Progenitor cell of endocrine pancreas (in vitro differentiated cells): ENCODE measurements around the gene SFI1. TPM values are rescaled to one million over a fixed set of nuclear protein-coding genes. Genes with fewer than 3 reads are reported as not detected.
"Not testable (repeated sequence)": the region's sequence is repeated elsewhere in the genome, so short reads cannot be mapped to it uniquely, and the experiment has no call there.

ENCODE experiments used
- DNase-seq: peaks from one replicate; pipeline ENCODE4 v3.0.0; 2021; ENCODE audit warnings: low spot score; ENCODE audit not compliant: unreplicated experiment
- H3K27ac Mint-ChIP-seq: 2 replicates; pipeline ENCODE4 v1.8.0; 2021; ENCODE audit warnings: mild to moderate bottlenecking, moderate library complexity, mixed read lengths
- H3K27me3 Mint-ChIP-seq: 2 replicates; pipeline ENCODE4 v1.8.0; 2021; ENCODE audit warnings: mixed read lengths
- H3K36me3 Mint-ChIP-seq: 2 replicates; pipeline ENCODE4 v1.8.0; 2022; ENCODE audit warnings: mixed read lengths; ENCODE audit not compliant: insufficient read depth
- H3K4me1 Mint-ChIP-seq: 2 replicates; pipeline ENCODE4 v1.8.0; 2021; ENCODE audit warnings: low read depth, mixed read lengths
- H3K4me3 Mint-ChIP-seq: 2 replicates; pipeline ENCODE4 v1.8.0; 2021; ENCODE audit warnings: low read depth, mild to moderate bottlenecking, moderate library complexity, mixed read lengths
- H3K9me3 Mint-ChIP-seq: 2 replicates; pipeline ENCODE4 v1.8.0; 2021; ENCODE audit warnings: low read depth, mixed read lengths
- CTCF ChIP-seq: fragments of 200-600 bp; sonication (generic); IDR thresholded peaks from one replicate; pipeline ENCODE4 v1.5.0; 2021; ENCODE audit warnings: antibody characterized with exemption, mild to moderate bottlenecking; ENCODE audit not compliant: unreplicated experiment
- total RNA-seq: library from RNA; stranded (reverse); gene quantifications from 2 replicates; pipeline ENCODE4 v1.2.1, GENCODE V29; 2021

SFI1 gene
- total RNA-seq, 1 donor from 2014 or later: 66.3 TPM

GRCh38 chr22:31653944-31654343, 157.6 kb downstream of the SFI1 start:
- TF ChIP-seq CTCF: no peak
- Mint-ChIP-seq H3K9me3 (no peaks in the 10 kb centered on the region), H3K4me3 (no peak overlapping the region), H3K27ac (no peak overlapping the region), H3K27me3 (no peaks in the 10 kb centered on the region), H3K4me1 (peaks cover 10% of the 10 kb centered on the region), H3K36me3 (peaks cover 3% of the 10 kb centered on the region)
- DNase-seq: no peak

- Mint-ChIP-seq H3K4me1 (peaks cover 10% of the 10 kb centered on the region), H3K36me3 (no peaks in the 10 kb centered on the region), H3K27me3 (no peaks in the 10 kb centered on the region), H3K27ac (no peak overlapping the region), H3K4me3 (no peak overlapping the region), H3K9me3 (no peaks in the 10 kb centered on the region)
- no peak for DNase-seq
- no peak for TF ChIP-seq CTCF
Observed at GRCh38 chr22:31654408-31654807, 158.1 kb downstream of the SFI1 start.

- peak overlapping the region; percentile 29 for H3K4me3 Mint-ChIP-seq
- no peak overlapping the region for H3K27ac Mint-ChIP-seq
- H3K27me3 Mint-ChIP-seq: no peaks in the 10 kb centered on the region
- DNase-seq: no peak
- TF ChIP-seq CTCF: no peak
- H3K4me1 Mint-ChIP-seq: peaks cover 14% of the 10 kb centered on the region
- no peaks in the 10 kb centered on the region for H3K9me3 Mint-ChIP-seq
- H3K36me3 Mint-ChIP-seq: no peaks in the 10 kb centered on the region
Observed at GRCh38 chr22:31659246-31659645, 162.9 kb downstream of the SFI1 start.

DNA sequence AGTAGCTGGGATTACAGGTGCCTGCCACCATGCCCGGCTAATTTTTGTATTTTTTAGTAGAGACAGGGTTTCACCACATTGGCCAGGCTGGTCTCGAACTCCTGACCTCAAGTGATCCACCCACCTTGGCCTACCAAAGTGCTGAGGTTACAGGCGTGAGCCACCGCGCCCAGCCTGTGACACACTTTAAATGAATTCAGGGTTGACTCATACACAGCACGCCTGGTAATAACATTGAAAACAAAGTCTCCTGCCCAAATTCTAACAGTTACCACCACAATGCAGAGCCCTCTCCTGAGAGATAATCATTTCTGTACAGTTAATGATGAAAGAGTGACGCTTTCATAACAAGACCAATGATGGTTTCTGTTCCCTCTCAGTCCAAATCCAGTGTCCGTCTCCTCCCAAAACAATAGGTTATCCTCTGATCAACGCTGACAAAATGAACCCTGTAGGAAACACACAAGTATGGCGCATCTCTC, 164.6 kb downstream of the SFI1 start:
- Mint-ChIP-seq H3K4me1 (peaks cover 14% of the 10 kb centered on the region), H3K4me3 (peak overlapping the region; percentile 97), H3K27ac (peak overlapping the region; percentile 99)
- not testable (repeated sequence) for H3K27me3 Mint-ChIP-seq, DNase-seq, H3K9me3 Mint-ChIP-seq, H3K36me3 Mint-ChIP-seq

GRCh38 chr22:31661851-31662667, 165.7 kb downstream of the SFI1 start, which contains the start of gene PISD:
Gene PISD, minus strand, starts transcription at chr22:31662215. Its CDS starts 7 bp downstream, at chr22:31662208.
- no peak for TF ChIP-seq CTCF
- DNase-seq: peak; percentile 93
- Mint-ChIP-seq H3K9me3 (no peaks in the 10 kb centered on the region), H3K36me3 (no peaks in the 10 kb centered on the region), H3K27ac (peak within 1 kb of the TSS; percentile 99), H3K4me3 (peak within 1 kb of the TSS; percentile 97), H3K27me3 (peaks cover 3% of the 10 kb centered on the region), H3K4me1 (peaks cover 14% of the 10 kb centered on the region)

DNA sequence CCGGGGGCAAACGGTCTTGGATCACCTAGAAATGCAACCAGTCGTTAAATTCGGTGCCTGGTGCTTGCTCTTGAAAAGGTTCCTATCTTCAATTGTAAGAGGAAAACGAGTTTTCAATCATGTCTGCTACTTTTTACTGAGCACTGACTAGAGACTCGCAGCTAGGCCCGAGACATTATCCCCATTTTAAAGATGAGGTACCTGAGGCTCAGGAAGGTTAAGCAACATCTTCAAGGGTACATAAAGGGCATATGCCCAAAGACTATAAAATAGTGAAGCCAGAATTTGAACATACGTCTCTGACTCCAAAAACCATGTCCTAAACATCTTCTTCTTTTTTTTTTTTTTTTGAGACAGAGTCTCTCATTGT, 166.3 kb downstream of the SFI1 start:
- H3K4me3 Mint-ChIP-seq: peak overlapping the region; percentile 97
- peaks cover 3% of the 10 kb centered on the region for H3K27me3 Mint-ChIP-seq
- H3K9me3 Mint-ChIP-seq: no peaks in the 10 kb centered on the region
- DNase-seq: no peak
- TF ChIP-seq CTCF: no peak
- H3K27ac Mint-ChIP-seq: peak overlapping the region; percentile 99
- peaks cover 14% of the 10 kb centered on the region for H3K4me1 Mint-ChIP-seq
- no peaks in the 10 kb centered on the region for H3K36me3 Mint-ChIP-seq
